Stomach (tissue), 4 donors: ENCODE results near the gene FUT8.

Experiments
- EP300 ChIP-seq: sonication (generic); formaldehyde crosslinking; IDR thresholded peaks from one replicate; pipeline ENCODE4 v1.6.1; 2017; ENCODE audit warnings: antibody characterized with exemption
- POLR2A ChIP-seq, 4 donors: fragments of 450-650 bp; IDR thresholded peaks; one replicate each; pipeline ENCODE4 v1.6.1; 2016; ENCODE audit warnings: antibody characterized with exemption in 4 of 4, control low read depth in 2 of 4, mild to moderate bottlenecking in 1 of 4, moderate library complexity in 1 of 4
- POLR2AphosphoS5 ChIP-seq, 3 donors: sonication (generic); formaldehyde crosslinking; IDR thresholded peaks; one replicate each; pipeline ENCODE4 v1.6.1; 2016; ENCODE audit warnings: antibody characterized with exemption in 3 of 3
- TF ChIP-seq, protein P1 (sequence below), 7 experiments: fragments of 450-650 bp in 4 of 7; fragments of 200-600 bp in 3 of 7; sonication (generic) in 3 of 7; IDR thresholded peaks; one replicate each; pipeline ENCODE4 v1.5.1; 2016 to 2019; ENCODE audit warnings: antibody characterized with exemption in 7 of 7, control low read depth in 2 of 7, mild to moderate bottlenecking in 1 of 7

DNA sequence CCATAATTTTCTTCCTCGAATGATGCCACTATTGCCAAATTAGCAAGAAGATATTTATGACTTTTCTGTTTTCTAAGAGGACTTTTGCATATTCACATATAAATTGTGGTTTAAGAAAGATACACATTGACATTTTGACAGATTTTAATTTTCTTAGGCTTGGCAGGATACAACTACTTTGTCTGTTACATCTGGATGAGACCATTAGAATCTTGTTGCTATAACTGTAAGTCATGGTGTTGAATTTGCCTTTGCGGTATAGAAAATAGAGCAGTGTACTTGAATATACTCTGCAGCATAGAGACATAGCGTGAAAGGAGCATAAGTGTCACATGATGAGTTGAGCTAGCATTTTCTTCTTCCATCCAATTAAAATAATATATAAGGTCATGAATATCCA, 169.3 kb downstream of the FUT8 start:
- TF ChIP-seq, protein P1, sequence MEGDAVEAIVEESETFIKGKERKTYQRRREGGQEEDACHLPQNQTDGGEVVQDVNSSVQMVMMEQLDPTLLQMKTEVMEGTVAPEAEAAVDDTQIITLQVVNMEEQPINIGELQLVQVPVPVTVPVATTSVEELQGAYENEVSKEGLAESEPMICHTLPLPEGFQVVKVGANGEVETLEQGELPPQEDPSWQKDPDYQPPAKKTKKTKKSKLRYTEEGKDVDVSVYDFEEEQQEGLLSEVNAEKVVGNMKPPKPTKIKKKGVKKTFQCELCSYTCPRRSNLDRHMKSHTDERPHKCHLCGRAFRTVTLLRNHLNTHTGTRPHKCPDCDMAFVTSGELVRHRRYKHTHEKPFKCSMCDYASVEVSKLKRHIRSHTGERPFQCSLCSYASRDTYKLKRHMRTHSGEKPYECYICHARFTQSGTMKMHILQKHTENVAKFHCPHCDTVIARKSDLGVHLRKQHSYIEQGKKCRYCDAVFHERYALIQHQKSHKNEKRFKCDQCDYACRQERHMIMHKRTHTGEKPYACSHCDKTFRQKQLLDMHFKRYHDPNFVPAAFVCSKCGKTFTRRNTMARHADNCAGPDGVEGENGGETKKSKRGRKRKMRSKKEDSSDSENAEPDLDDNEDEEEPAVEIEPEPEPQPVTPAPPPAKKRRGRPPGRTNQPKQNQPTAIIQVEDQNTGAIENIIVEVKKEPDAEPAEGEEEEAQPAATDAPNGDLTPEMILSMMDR (IDR thresholded peaks at IDR 0.05) = no peak
- TF ChIP-seq POLR2AphosphoS5 (IDR thresholded peaks at IDR 0.05) = no peak
- no peak for TF ChIP-seq EP300
- no peak for TF ChIP-seq POLR2A (IDR thresholded peaks at IDR 0.05)
